GM12864 (cell line): Measurements from ENCODE around the gene UBXN10.
A peak's percentile ranks its signal among the peaks of the same experiment; 100 is the strongest.
"Not testable (repeated sequence)": the region's sequence is repeated elsewhere in the genome, so short reads cannot be mapped to it uniquely, and the experiment has no call there.

Experiments
- DNase-seq: peaks from one replicate; pipeline ENCODE4 v3.0.0-alpha.2; 2011; ENCODE audit warnings: low read depth
- H3K4me3 ChIP-seq: 2 replicates; pipeline ENCODE4 v1.5.1; 2011; ENCODE audit warnings: mild to moderate bottlenecking, low read depth, low read length, control low read depth
- CTCF ChIP-seq: IDR thresholded peaks from 2 replicates; pipeline ENCODE4 v1.5.1; 2011; ENCODE audit warnings: low read depth, mild to moderate bottlenecking, moderate library complexity, low read length, control low read depth, inconsistent platforms; ENCODE audit errors: missing control alignments

The UBXN10 gene

GRCh38 chr1:20212085-20212684 is 26.3 kb downstream of the UBXN10 start:
- H3K4me3 ChIP-seq, result no peak overlapping the region
- DNase-seq, result no peak
- no peak for TF ChIP-seq CTCF

- H3K4me3 ChIP-seq, result no peak overlapping the region
- peak; percentile 72 for TF ChIP-seq CTCF
- no peak for DNase-seq
These were observed 26.9 kb downstream of the UBXN10 start for GRCh38 chr1:20212685-20213331.

GRCh38 chr1:20215716-20216115 is 29.8 kb downstream of the UBXN10 start:
- no peak for TF ChIP-seq CTCF
- no peak for DNase-seq

GRCh38 chr1:20216574-20216973 is 30.7 kb downstream of the UBXN10 start:
- peak; percentile 63 for TF ChIP-seq CTCF
- DNase-seq, result no peak
- H3K4me3 ChIP-seq, result no peak overlapping the region

More at GRCh38 chr1:20215716-20216115, 29.8 kb downstream of the UBXN10 start:
- H3K4me3 ChIP-seq, result no peak overlapping the region

GRCh38 chr1:20219053-20219452 is 33.2 kb downstream of the UBXN10 start:
- not testable (repeated sequence) for DNase-seq, H3K4me3 ChIP-seq

- DNase-seq, result no peak
- H3K4me3 ChIP-seq, result no peak overlapping the region
- TF ChIP-seq CTCF, result no peak
These were observed 34.1 kb downstream of the UBXN10 start for GRCh38 chr1:20220036-20220435.

GRCh38 chr1:20223106-20223505 is 37.2 kb downstream of the UBXN10 start:
- no peak overlapping the region for H3K4me3 ChIP-seq
- no peak for TF ChIP-seq CTCF
- no peak for DNase-seq
